ENCODE data around the gene SREBF1.

Gene SREBF1

DNA sequence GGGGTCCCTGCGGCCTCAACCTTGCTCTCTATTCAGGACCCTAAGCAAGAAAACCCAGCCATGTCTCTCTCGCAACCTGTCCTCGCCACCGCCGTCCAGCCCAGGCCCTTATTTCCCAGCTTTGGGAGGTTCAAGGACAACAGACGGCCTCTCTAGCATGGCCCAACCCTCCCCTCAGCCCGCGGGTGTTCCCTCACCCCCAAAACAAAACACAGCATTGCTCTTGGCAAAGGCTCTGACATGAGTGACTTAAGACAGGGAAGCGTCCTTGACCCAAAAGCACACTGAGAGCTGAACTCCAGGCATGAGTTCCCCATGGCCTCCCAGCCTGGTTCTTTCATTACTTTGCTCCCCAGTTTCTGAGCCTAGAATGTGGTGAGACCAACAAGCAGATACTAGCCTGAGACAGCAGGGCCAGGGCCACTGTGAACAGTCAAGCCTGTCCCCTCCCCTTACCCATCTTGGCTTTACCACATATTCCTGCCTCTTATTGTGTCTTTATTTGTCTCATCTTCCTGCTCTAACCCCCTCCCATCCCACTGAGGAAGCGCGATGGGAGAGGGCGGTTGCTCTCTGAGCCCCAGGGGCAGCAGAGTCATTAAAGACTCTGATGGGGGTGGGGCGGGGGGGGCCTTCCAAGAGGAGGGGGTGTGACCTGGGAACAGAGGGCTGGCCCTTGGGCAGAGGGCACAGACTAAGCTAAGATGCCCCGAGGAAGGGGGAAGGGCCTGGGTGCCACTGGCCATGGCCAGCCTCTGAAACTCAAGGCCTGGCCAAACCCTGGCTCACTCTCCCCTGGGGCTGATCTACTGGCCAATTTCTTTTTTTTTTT is 11.8 kb downstream of the SREBF1 start:
- DNase-seq (ENCODE audit: low read depth, low spot score): no peak

DNA sequence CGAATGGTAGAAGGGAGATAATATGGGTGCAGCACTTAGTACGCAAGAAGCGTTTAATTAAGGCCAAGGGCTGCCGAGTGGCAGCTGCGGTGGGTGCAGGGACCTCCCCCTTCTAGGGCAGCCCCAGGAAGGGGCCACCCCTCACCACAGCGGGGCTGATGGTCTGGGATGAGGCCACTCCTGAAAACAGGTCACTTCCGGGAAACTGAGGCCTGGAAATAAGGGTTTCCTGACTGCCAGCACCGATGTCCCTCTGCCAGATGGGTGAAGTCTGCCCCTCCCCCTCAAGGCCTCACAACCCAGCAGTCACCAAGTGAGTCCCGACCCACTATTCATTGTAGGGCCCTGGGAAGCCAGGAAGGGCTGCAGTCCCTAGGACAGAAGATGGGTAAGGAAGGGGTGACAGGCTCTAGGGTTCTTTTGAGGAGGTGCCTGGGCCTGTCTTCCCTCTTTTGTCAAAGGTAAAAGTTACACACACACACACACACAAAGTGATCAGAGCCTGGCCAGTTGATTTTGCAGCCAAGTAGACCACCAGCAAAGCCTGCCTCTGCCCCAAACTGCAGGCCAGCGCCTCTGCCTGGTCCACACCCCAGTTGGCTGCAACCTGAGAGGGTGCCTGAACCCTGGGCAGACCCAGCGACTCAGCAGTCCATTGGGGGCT is 12.5 kb downstream of the SREBF1 start:
- no peak for DNase-seq (ENCODE audit: low read depth, low spot score)

DNA sequence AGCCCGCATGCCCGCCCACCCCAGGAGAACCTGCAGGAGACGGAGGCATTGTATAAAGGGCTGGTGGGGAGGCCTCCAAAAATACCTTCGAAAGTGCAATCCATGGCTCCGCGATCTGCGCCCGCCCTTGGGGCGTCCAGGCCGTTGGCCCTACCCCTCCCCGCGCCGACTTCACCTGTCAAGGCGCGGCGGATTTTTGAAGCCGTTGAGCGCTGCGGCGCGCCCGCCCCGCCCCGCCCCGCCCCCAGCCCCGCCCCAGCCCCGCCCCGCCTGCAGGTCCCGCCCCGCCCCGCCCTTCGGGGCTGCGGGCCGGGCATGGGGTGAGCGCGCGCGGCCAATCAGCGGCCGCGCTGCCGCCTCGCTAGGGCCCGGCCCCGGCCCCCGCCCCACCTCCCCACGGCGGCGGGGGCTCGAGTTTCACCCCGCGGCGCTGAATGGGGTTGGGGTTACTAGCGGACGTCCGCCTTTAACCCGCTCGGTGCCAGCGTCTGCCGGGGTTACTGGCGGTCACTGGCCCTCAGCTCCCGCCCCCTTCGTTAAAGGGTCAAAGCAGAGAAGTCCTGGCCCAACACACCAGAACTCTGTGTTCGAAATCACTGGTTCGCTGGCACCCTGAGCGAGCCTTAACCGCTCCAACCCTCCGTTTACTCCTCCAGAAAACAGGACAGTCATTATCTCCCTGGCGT is 13.2 kb downstream of the SREBF1 start:
- DNase-seq (ENCODE audit: low read depth, low spot score): no peak

DNA sequence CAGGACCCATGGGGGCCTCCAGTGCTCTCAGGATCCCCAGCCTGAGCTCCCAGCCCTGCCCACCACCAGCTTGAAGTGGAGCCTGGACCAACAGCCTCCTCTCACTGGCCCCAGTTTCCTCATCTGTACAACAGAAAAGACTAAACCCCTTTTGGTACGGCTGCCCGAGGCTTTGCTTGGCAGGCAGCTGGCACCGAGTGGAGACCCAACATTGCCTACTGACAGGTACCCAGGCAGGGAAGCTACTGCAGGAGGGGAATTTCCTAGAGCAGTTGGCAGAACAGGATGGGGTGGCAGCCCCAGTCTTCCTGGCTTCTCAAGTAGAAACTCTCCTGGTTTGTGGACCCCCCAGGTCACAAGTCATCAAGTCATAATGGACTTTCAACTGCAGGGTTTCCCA is 14.2 kb downstream of the SREBF1 start:
- DNase-seq (ENCODE audit: low read depth, low spot score): no peak

DNA sequence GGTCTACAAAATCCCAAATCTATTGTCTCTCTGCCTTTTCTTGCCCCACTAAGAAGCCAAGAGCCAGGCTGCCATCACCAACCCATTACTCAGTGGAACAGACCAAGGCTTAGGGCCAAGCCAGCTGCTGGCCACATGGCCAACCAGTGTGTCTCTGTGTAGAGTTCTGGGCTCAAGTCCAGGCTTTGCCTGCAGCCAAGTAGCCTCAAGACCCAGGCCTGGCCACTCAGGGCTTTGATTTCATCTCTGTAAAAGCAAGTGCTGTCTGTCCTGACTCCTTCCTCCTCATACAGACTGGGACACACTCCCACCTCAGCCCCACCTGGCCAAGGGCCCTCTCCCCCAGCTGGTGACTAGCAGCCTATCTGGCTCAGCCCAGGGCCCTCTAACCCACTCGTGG is 14.6 kb downstream of the SREBF1 start:
- DNase-seq (ENCODE audit: low read depth, low spot score): no peak

DNA sequence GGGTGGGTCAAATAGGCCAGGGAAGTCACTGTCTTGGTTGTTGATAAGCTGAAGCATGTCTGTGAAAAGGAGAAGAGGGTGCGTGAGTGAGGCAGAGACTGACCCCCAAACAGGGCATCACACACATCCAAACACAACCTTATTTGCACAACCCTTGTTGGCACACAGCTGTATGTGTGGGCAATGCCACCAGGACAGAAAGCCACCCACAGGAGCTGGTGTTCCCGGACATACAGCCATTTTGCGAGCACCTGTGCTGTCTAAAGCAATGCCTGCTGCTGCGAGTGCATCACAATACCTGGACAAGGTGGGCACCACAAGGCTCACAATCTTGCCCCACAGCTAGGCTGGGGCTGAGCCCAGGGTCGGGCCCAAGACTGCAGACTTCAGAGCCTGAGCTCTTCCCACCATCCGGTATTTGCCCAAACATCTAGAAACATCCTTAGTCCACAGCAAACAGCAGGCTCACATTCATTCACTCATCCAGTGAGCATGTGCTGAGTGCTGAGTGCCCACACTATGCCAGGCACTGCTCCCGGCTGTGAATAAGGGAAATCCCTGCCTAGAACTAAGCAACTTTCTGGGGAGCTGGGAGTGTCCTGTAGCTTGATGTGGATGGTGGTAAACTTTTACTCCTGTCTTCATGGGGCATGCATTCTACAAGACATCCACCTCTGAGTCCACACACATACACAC is 16.2 kb downstream of the SREBF1 start:
- DNase-seq (ENCODE audit: low read depth, low spot score): no peak

DNA sequence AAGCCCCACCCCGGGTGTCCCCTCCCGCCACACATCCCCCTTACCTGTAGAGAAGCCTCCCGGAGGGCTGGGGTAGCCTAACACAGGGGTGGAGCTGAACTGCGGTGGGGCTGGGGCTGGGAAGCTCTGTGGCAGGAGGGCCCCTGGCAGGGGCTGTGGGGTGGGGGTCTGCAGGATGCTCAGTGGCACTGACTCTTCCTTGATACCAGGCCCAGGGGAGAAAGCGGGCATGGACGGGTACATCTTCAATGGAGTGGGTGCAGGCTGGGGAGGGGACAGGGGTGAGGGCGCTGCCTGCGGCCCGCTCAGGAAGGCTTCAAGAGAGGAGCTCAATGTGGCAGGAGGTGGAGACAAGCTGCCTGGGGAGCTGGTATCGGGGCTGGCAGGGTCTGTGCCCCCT is 16.7 kb downstream of the SREBF1 start:
- DNase-seq (ENCODE audit: low read depth, low spot score): no peak

DNA sequence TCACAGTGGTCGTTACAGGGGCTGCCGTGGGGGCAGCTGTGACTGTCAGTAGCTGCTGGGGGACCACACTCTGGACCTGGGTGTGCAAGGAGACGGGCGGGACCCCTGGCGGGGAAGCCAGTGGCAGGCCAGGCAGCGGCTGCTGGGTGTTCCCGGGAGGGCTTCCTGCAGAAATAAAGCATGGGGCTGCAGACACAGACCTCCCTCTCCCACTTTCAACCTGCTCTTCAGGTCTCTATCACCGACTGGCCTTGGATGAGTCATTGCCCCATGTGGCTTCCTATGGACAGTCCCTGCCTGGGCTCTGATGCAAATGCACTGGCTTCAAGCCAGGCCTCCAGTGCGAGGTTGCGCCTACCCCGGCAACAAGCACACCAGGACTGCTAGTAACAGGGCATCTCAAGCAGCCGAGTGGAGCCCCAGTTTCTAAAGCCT is 17.2 kb downstream of the SREBF1 start:
- peak; percentile 76 for DNase-seq (ENCODE audit: low read depth, low spot score)

DNA sequence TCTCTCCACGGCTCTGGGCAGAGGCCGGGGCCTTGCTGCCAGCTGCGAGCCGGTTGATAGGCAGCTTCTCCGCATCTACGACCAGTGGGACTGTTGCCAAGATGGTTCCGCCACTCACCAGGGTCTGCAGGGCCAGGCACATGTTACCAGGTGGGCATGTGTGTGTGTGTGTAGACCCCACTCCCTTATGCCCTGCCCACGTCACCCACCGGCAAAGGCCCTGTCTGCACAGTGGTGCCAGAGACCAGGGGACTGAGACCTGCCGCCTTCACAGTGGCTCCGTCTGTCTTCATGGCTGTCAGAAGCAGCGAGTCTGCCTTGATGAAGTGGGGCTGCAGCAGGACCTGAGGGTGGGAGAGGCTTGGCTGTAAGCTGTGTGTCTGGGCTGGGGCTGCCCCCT is 17.7 kb downstream of the SREBF1 start:
- DNase-seq (ENCODE audit: low read depth, low spot score): no peak

DNA sequence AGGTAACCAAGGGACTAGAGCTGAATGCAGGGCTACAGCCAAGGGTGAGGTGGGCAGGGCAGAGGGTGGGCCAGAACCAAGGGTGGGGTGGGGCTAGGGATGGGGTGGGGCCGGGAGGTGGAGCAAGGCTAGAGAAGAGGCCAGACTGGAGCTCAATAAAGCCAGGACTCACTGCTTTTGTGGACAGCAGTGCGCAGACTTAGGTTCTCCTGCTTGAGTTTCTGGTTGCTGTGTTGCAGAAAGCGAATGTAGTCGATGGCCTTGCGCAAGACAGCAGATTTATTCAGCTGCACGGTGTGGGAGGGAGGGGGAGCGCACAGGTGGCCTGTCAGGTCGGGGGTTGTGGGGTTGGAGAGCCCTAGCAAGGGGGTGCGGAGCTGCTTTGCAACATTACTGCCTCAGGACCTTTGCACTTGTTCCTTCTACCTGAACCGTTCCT is 18.7 kb downstream of the SREBF1 start:
- DNase-seq (ENCODE audit: low read depth, low spot score): no peak

DNA sequence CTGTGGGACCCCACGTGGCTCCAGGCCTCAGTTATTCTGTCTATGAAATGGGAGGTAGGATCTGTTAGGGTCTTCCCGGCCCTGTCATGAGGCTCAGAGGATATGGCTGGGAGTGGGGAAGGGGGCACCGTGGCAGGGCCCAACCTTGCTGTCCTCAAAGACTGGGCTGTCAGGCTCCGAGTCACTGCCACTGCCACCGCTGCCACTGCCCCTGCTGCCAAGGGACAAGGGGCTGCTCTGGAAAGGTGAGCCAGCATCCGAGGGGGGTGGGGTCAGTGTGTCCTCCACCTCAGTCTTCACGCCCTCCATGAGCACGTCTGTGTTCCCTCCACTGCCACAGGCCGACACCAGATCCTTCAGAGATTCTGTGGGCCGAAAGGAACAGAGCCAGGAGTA is 19.2 kb downstream of the SREBF1 start:
- no peak for DNase-seq (ENCODE audit: low read depth, low spot score)

DNA sequence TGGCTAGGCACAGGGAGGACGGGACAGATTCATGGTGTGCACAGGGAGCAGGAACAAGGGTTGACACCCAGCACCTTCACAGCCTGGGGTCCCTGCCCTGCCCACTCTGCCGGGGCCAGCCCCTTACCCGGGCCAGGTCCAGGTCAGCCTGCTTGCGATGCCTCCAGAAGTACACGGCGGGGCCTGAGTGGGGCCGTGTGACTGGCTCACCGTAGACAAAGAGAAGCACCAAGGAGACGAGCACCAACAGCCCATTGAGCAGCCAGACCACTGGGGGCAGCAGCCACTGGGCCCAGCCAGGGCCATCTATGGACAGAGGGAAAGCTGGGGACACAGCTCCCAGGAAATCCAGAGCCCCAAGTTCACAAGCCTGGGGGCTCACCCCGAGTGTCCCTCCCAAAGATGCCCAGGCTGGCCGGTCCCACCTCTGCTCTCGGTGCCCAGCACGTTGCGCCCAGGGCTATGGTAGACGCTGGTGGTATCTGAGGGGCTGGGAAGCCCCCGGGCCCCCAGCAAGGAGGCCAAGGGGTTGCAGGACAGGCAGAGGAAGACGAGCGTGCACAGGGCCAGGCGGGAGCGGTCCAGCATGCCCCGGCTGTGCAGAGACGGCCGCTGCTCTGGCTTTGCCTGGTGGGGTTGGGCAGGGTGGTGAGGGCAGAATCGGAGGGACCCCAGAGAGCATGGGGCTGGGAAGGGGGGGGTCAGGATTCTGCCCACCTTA is 19.8 kb downstream of the SREBF1 start:
- DNase-seq (ENCODE audit: low read depth, low spot score): no peak

DNA sequence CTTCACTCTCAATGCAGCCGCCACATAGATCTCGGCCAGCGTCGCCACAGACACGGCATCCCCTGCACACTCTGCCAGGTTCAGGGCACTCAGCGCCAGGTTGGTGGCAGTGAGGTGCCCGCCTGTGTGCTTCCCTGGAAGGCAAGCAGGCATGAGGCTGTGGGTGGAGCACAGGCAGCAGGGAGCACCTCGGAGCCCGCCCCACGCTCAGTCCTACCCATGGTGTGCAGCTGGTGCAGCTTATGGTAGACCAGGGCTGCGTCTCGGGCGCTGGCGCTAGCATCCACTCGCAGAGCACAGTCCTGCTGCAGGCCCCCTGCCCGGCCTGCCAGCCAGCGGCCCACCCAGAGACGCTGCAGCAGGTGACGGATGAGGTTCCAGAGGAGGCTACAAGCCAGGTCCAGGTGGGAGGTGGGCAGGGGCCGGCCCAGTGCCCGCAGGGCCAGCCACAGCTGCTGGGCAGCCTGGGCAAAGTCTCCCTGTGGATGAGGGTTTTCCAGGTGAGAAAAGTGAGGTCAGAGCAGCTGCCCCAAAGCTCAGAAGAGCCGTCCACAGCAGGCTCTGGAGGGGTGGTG is 20.5 kb downstream of the SREBF1 start:
- no peak for DNase-seq (ENCODE audit: low read depth, low spot score)

DNA sequence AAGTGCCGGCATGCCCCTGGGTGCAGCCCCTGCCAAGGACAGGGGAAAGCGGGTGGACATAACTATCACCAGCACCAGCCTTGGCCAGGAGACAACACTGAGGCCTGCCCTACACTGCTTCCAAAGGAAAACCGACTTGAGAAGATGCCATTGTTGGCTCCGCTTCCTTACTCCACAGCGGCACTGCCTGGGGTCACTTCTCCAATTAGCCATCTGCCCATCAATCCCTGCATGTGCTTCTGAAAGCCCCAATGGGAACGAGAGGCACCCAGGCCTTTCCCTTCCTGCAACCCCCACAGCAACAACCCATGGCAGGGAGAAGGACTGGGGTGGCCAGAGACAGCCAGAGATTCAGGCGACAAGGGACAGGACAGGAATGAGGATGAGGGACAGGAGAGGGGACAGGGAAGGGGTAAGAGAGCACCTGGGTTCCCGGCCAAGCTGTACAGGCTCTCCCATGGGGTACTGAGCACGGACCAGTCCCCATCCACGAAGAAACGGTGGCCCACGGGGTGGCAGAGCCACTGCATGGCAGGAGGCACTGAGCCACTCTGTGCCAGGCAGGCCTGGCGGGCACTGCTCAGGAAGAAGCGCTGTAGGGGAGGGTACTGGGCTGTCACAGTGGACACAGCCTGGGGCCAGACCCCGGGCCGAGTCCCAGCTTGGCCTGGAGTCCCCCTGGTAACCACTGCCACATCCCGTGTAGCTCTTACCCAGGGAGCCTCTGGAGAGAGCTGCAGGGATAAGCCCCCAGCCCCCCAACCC is 21.2 kb downstream of the SREBF1 start:
- DNase-seq (ENCODE audit: low read depth, low spot score): no peak

DNA sequence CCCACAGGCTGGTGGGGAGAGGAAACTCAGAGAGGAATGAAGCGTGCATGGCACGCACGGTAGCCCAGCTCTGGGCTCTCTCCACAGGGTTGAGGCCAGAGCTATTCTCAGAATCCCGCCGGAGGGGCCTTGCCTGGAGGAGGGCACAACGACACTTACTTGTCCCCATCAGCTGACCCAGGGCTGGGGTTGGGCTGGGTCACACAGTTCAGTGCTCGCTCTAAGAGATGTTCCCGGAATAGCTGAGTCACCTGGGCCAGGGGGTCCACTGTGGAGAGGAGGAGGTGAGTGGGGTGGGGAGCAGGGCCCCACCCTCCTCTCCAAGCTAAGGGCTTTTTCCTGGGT is 21.8 kb downstream of the SREBF1 start:
- DNase-seq (ENCODE audit: low read depth, low spot score): no peak

DNA sequence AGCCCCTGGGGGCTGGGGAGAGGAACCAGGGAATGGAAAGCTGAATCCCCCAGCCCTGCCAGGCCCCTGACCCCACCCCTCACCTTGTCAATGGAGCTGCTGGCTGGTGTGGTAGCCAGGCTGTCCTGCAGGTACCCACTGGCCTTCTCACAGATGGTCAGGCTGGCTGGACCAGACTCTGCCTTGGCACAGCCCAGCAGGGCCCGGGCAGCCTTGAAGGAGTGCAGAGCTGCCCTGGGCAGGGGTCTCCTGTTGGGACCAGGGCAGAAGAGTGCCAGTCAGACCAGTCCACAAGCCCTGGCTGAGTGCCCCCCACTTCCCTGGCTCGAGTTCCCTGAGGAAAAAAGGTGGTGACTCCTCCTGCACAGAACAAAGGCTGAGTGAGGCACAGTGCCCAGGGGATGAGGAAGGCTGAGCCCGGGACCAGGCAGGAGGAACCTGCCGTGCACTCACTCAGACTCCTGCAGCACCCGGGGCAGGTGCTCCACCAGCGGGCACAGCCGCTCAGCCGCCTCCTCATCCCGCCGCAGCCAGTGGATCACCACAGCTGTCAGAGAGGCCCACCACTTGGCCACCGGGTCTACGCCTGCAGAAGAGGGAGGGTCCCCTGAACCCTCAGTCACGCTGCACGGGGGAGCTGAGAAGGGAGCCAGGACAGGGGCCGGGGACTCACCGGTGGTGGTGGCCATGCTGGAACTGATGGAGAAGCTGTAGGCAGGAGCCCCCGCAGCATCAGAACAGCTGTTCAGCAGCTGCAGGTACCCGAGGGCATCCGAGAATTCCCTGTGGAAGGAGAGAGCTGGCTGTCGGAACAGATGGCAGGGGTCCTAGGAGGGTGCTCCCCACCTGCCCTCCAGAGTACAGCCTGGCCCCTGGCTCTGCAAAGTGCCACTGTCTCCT is 22.4 kb downstream of the SREBF1 start:
- no peak for DNase-seq (ENCODE audit: low read depth, low spot score)

DNA sequence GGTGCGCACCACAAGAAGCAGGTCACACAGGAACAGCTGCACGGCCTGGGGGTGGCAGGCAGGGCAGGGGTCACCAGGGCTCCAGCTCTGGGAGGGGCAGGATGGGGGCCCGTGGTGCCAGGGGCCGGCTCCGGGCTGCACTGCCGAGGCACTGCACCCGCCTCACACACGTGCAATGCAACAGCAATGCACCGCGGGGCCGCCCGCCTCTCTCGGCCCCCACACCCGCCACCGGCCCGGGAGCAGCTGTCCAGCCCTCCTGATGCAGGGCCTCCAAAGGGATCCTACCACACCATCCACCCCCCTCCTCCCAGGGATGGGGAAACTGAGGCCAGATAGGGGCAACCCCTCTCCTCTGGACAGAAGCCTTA is 23.1 kb downstream of the SREBF1 start:
- no peak for DNase-seq (ENCODE audit: low read depth, low spot score)

DNA sequence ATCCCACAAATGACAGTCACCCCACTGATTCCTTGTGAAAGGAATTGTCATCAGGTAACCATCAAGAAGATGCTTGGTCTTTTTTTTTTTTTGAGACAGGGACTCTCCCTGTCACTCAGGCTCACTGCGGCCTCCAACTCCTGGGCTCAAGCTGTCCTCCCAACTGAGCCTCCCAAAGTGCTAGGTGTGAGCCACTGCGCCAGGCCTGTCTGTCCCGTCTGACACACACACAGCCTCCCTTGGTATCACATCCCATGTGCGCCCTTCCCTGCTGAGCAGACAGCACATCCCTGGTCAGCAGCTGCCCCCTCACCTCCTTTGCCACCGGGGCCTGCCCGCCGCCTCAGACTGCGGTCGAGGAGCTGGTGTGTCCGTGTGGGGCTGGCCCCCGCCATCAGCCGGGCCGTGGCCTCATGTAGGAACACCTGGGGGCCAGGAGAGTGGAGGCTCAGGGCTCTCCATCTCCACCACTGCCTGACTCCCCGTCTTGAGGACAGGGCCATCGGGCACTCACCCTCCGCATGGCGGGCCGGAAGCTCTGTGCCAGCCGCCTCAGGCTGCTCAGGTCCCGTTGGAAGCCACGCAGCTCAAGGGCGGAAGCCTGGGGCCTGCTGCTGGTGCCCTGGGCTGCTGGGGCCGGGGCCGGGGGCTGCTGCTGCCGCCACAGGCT is 23.6 kb downstream of the SREBF1 start:
- DNase-seq (ENCODE audit: low read depth, low spot score): no peak

Measured in brain pericyte (primary cell).